CD4-positive, CD25-positive, alpha-beta regulatory T cell (primary cell): ENCODE data around the gene COL5A1. TPM values are rescaled to one million over a fixed set of nuclear protein-coding genes. Genes with fewer than 3 reads are reported as not detected.

Source experiments
- ATAC-seq, 2 donors: fragments of 150-1000 bp; cut with Tn5 transposase; one replicate each; pipeline ENCODE4 v1.10.0; 2021; ENCODE audit warnings: low read depth in 2 of 2, moderate number of reproducible peaks in 2 of 2, moderate library complexity in 1 of 2
- DNase-seq, 3 donors: peaks; one replicate each; pipeline versions ENCODE4 v3.0.0 to v3.0.0-alpha.2; 2012 to 2022; ENCODE audit warnings: mixed read lengths in 1 of 3
- H3K27ac ChIP-seq: one replicate; pipeline ENCODE4 v1.7.0; 2013; ENCODE audit warnings: mild to moderate bottlenecking, low read length; ENCODE audit not compliant: insufficient read depth, poor library complexity, severe bottlenecking
- H3K27me3 ChIP-seq: one replicate; pipeline ENCODE4 v1.7.0; 2013; ENCODE audit warnings: low read length; ENCODE audit not compliant: control insufficient read depth, insufficient read depth
- H3K36me3 ChIP-seq: one replicate; pipeline ENCODE4 v1.7.0; 2013; ENCODE audit warnings: mild to moderate bottlenecking, low read length, moderate library complexity; ENCODE audit not compliant: control insufficient read depth, insufficient read depth
- H3K4me1 ChIP-seq: 2 replicates; pipeline ENCODE4 v1.7.0; 2013; ENCODE audit warnings: mild to moderate bottlenecking, low read length; ENCODE audit not compliant: insufficient read depth, control insufficient read depth, poor library complexity, severe bottlenecking
- H3K4me3 ChIP-seq: one replicate; pipeline ENCODE4 v1.7.0; 2013; ENCODE audit warnings: low read depth, mild to moderate bottlenecking, low read length, moderate library complexity
- H3K9me3 ChIP-seq, 2 experiments: 1 replicate in 1 of 2; 2 replicates in 1 of 2; pipeline ENCODE4 v1.7.0; 2013; ENCODE audit warnings: low read length in 2 of 2, mild to moderate bottlenecking in 1 of 2, moderate library complexity in 1 of 2; ENCODE audit not compliant: control insufficient read depth in 2 of 2
- H3K27ac Mint-ChIP-seq, 3 donors: one replicate each; pipeline ENCODE4 v1.8.0; 2020 to 2022; ENCODE audit warnings: mild to moderate bottlenecking in 3 of 3, mixed read lengths in 3 of 3, moderate library complexity in 2 of 3
- H3K27me3 Mint-ChIP-seq: one replicate; pipeline ENCODE4 v1.8.0; 2022; ENCODE audit warnings: mild to moderate bottlenecking, mixed read lengths
- H3K36me3 Mint-ChIP-seq: one replicate; pipeline ENCODE4 v1.8.0; 2020; ENCODE audit warnings: mixed read lengths
- H3K4me1 Mint-ChIP-seq, 4 donors: one replicate each; pipeline ENCODE4 v1.8.0; 2020 to 2022; ENCODE audit warnings: mixed read lengths in 4 of 4, mild to moderate bottlenecking in 1 of 4
- H3K4me3 Mint-ChIP-seq, 4 donors: one replicate each; pipeline ENCODE4 v1.8.0; 2020 to 2022; ENCODE audit warnings: mild to moderate bottlenecking in 4 of 4, mixed read lengths in 4 of 4, moderate library complexity in 3 of 4
- H3K9me3 Mint-ChIP-seq, 7 donors: one replicate each; pipeline ENCODE4 v1.8.0; 2020 to 2022; ENCODE audit warnings: mixed read lengths in 7 of 7, mild to moderate bottlenecking in 3 of 7, moderate library complexity in 2 of 7
- polyA plus RNA-seq, 4 donors: library from polyadenylated mRNA; unstranded; fragments of 300-500 nt; fragmentation: Illumina TruSeq; gene quantifications; one replicate each; pipeline ENCODE4 v1.2.3, GENCODE V29; 2021
- total RNA-seq: library from RNA; stranded (reverse); gene quantifications from one replicate; pipeline ENCODE4 v1.2.3, GENCODE V29; 2022

Gene COL5A1
- total RNA-seq, result 1.7 TPM
- polyA plus RNA-seq, result under 1 TPM in 2 of 4 donors, not detected in 2; 0.02 to 0.10 TPM

DNA sequence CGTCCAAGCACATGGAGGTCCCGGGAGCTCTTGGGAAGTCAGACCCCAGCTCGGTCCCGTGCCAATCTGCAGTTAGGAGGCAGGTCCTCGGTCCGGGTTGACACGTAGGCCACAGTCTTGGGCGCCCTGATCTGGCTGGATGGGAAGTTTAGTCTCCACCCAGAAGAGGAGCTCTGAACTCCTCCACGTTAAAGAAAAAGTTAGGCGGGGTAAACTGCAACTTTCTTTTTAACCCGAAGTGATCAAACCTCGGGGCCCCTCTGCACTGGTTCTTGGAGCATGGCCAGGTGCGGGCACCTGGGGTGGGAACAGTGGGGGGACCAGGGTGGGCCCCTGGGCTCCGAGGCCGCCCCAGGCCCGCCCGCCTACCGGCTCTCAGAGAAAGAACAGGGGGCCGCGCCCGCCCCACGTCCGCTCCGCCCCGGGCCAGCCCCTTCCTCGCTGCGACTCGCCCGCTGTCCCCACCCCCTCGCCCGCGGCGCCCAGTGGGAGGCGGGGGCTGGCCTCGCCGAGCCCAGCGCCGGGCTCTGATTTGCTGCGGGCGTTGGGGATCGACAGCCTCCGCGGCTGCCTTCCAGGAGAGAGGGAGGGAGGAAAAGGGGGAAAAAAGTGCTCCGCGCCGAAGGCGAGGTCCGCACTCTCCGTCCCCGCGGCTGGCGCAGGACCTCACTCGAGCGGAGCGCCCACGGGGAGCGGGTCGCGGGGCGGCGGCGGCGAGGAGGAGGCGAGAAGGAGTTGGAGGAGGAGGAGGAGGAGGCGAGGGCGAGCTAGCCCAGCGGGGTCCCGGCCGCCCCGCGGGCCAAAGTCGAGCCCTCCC, at the start of gene COL5A1:
COL5A1 (plus strand) TSS at position 631 of the 817 bp plus-strand sequence. CDS start 385 bp downstream, outside the sequence.
- no peak within 1 kb of the TSS for H3K27ac Mint-ChIP-seq
- no peaks in the 10 kb centered on the region for H3K27me3 ChIP-seq

GRCh38 chr9:134592018-134592818, 49.4 kb upstream of the COL5A1 start:
- no peak for ATAC-seq
- no peaks in the 10 kb centered on the region for H3K27me3 Mint-ChIP-seq

More for the DNA sequence above, at the start of gene COL5A1:
- Histone ChIP-seq H3K9me3 (no peaks in the 10 kb centered on the region), H3K4me3 (no peak within 1 kb of the TSS), H3K27ac (no peak within 1 kb of the TSS), H3K4me1 (no peaks in the 10 kb centered on the region), H3K36me3 (no peaks in the 10 kb centered on the region)
- Mint-ChIP-seq H3K9me3 (peaks cover 0 to 2% (median 0%) of the 10 kb centered on the region in 7 donors), H3K27me3 (no peaks in the 10 kb centered on the region), H3K4me1 (peaks cover 0 to 4% (median 0%) of the 10 kb centered on the region in 4 donors), H3K4me3 (peak within 1 kb of the TSS in 3 of 4 donors; percentile 52 to 79 (median 58)), H3K36me3 (no peaks in the 10 kb centered on the region)
- peak; percentile 68 to 69 for ATAC-seq
- DNase-seq, result peak; percentile 29 to 36 (median 31)

DNA sequence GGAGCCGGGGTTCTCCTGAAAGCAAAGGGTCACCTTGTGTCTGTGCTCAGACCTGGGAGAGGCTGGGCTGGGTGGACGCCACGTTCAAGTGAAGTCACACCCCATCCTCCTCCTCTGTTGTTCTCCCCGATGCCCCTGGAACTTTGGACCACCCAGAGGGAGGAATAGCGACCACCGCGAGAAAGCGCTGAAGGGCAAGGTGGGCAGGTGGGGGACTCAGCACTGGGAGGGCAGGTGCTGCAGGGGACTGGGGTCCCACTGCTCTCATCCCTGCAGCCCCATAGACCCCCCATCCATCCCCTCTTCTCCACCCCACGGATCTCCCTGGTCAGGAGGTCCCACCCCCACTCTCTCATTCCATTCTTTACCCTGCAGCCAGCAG, 48.8 kb upstream of the COL5A1 start:
- DNase-seq, result no peak
- Histone ChIP-seq H3K27ac (no peak overlapping the region), H3K27me3 (no peaks in the 10 kb centered on the region), H3K4me1 (no peaks in the 10 kb centered on the region), H3K9me3 (no peaks in the 10 kb centered on the region), H3K4me3 (no peak overlapping the region), H3K36me3 (no peaks in the 10 kb centered on the region)
- ATAC-seq, result no peak
- Mint-ChIP-seq H3K27me3 (no peaks in the 10 kb centered on the region), H3K27ac (no peak overlapping the region), H3K4me1 (peaks cover 0 to 4% (median 0%) of the 10 kb centered on the region in 4 donors), H3K36me3 (no peaks in the 10 kb centered on the region), H3K4me3 (no peak overlapping the region), H3K9me3 (no peaks in the 10 kb centered on the region)

More at GRCh38 chr9:134592018-134592818, 49.4 kb upstream of the COL5A1 start:
- Mint-ChIP-seq H3K9me3 (no peaks in the 10 kb centered on the region), H3K4me1 (peaks cover 0 to 4% (median 0%) of the 10 kb centered on the region in 4 donors), H3K27ac (no peak overlapping the region), H3K36me3 (no peaks in the 10 kb centered on the region), H3K4me3 (no peak overlapping the region)
- no peak for DNase-seq
- Histone ChIP-seq H3K36me3 (no peaks in the 10 kb centered on the region), H3K4me3 (no peak overlapping the region), H3K9me3 (no peaks in the 10 kb centered on the region), H3K27ac (no peak overlapping the region), H3K27me3 (no peaks in the 10 kb centered on the region), H3K4me1 (no peaks in the 10 kb centered on the region)

- Histone ChIP-seq H3K4me3 (no peak overlapping the region), H3K27ac (no peak overlapping the region)
- H3K4me1 Mint-ChIP-seq, result peaks cover 0 to 4% (median 0%) of the 10 kb centered on the region in 4 donors
These were observed 48.1 kb upstream of the COL5A1 start for GRCh38 chr9:134593286-134594077.

GRCh38 chr9:134594078-134594941, 47.3 kb upstream of the COL5A1 start:
- no peak for DNase-seq
- H3K27ac Mint-ChIP-seq, result no peak overlapping the region
- Histone ChIP-seq H3K4me1 (no peaks in the 10 kb centered on the region), H3K9me3 (no peaks in the 10 kb centered on the region), H3K27me3 (no peaks in the 10 kb centered on the region), H3K4me3 (no peak overlapping the region), H3K27ac (no peak overlapping the region), H3K36me3 (no peaks in the 10 kb centered on the region)
- no peaks in the 10 kb centered on the region for H3K27me3 Mint-ChIP-seq
- H3K36me3 Mint-ChIP-seq, result no peaks in the 10 kb centered on the region
- no peak overlapping the region for H3K4me3 Mint-ChIP-seq
- no peaks in the 10 kb centered on the region for H3K9me3 Mint-ChIP-seq
- ATAC-seq, result no peak
- peaks cover 0 to 4% (median 0%) of the 10 kb centered on the region in 4 donors for H3K4me1 Mint-ChIP-seq

More at GRCh38 chr9:134593286-134594077, 48.1 kb upstream of the COL5A1 start:
- no peaks in the 10 kb centered on the region for H3K9me3 Mint-ChIP-seq
- no peaks in the 10 kb centered on the region for H3K36me3 Mint-ChIP-seq
- no peaks in the 10 kb centered on the region for H3K27me3 Mint-ChIP-seq
- H3K27ac Mint-ChIP-seq, result no peak overlapping the region
- H3K9me3 ChIP-seq, result no peaks in the 10 kb centered on the region
- DNase-seq, result no peak
- no peaks in the 10 kb centered on the region for H3K4me1 ChIP-seq
- no peaks in the 10 kb centered on the region for H3K36me3 ChIP-seq
- no peak overlapping the region for H3K4me3 Mint-ChIP-seq
- no peak for ATAC-seq
- no peaks in the 10 kb centered on the region for H3K27me3 ChIP-seq

DNA sequence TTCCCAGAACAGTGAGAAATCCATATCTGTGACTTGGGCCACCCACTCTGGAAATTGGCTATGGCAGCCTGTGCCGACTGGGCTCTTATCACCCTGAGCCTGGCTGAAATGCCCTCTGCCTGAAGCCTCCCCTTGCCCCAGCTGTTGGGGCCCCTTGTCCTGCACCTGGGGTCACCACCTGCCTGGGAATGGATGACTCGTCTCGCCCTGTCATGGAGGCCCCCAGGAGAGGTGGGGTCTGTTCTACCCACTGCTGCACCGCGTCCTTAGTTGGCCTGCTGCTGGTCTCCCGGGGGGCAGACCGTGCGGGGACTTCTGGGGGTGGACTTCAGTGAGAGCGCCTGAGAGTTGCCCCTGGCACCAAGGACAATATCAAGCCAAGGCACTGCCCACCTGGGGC, 46.6 kb upstream of the COL5A1 start:
- Mint-ChIP-seq H3K4me3 (no peak overlapping the region), H3K27me3 (no peaks in the 10 kb centered on the region), H3K27ac (no peak overlapping the region), H3K4me1 (peaks cover 0 to 4% (median 0%) of the 10 kb centered on the region in 4 donors), H3K9me3 (no peaks in the 10 kb centered on the region), H3K36me3 (no peaks in the 10 kb centered on the region)
- Histone ChIP-seq H3K4me1 (no peaks in the 10 kb centered on the region), H3K36me3 (no peaks in the 10 kb centered on the region), H3K27ac (no peak overlapping the region), H3K9me3 (no peaks in the 10 kb centered on the region), H3K4me3 (no peak overlapping the region), H3K27me3 (no peaks in the 10 kb centered on the region)
- DNase-seq, result no peak
- ATAC-seq, result no peak
